Activated CD8-positive, alpha-beta memory T cell treated with anti-CD3 and anti-CD28 coated beads for 36 hours (primary cell): ENCODE data around the gene KPNA6. TPM values are rescaled to one million over a fixed set of nuclear protein-coding genes. Genes with fewer than 3 reads are reported as not detected.
"Not testable (repeated sequence)": the region's sequence is repeated elsewhere in the genome, so short reads cannot be mapped to it uniquely, and the experiment has no call there.

Source experiments
- CTCF ChIA-PET: fragments of 350-600 bp; sonication (Branson Sonifier 250); formaldehyde crosslinking; loops from one replicate; lab custom pipeline; 2021; ENCODE audit warnings: antibody characterized with exemption; lab: Charles Lee
- POLR2A ChIA-PET: fragments of 350-600 bp; sonication (Branson Sonifier 250); formaldehyde crosslinking; loops from one replicate; lab custom pipeline; 2021; ENCODE audit warnings: antibody characterized with exemption; lab: Charles Lee
- total RNA-seq, 2 experiments: library from RNA; stranded (reverse); gene quantifications; one replicate each; pipeline ENCODE4 v1.2.3, GENCODE V29; 2021

The KPNA6 gene
- total RNA-seq, 2 experiments from 2014 or later = 89.6 to 97.1 TPM

- ChIA-PET POLR2A (no interaction called here), CTCF (interaction anchor here (1.0 kb wide), 1 partner anchor 9 kb away, joined by 3 read pairs; no protein-coding TSS in a partner anchor)
Observed at GRCh38 chr1:32091591-32091990, 16.3 kb upstream of the KPNA6 start.

GRCh38 chr1:32094746-32095521 is 12.9 kb upstream of the KPNA6 start:
- CTCF ChIA-PET = no interaction called here
- POLR2A ChIA-PET = no interaction called here

- CTCF ChIA-PET = no interaction called here
- POLR2A ChIA-PET = no interaction called here
Observed at GRCh38 chr1:32099426-32099825, 8.4 kb upstream of the KPNA6 start.

GRCh38 chr1:32100359-32100758 is 7.5 kb upstream of the KPNA6 start:
- ChIA-PET POLR2A (no interaction called here), CTCF (interaction anchor here (1.3 kb wide), 1 partner anchor 8 kb away, joined by 3 read pairs; no protein-coding TSS in a partner anchor)

- ChIA-PET CTCF (interaction anchor here (1.3 kb wide), 1 partner anchor 9 kb away, joined by 3 read pairs; no protein-coding TSS in a partner anchor), POLR2A (no interaction called here)
Observed at GRCh38 chr1:32100807-32101708, 6.8 kb upstream of the KPNA6 start.

GRCh38 chr1:32104127-32104526 is 3.7 kb upstream of the KPNA6 start:
- CTCF ChIA-PET = no interaction called here
- POLR2A ChIA-PET = interaction anchor here (0.5 kb wide), 1 partner anchor 574 kb away, joined by 3 read pairs; no protein-coding TSS in a partner anchor

GRCh38 chr1:32105338-32105737 is 2.5 kb upstream of the KPNA6 start:
- CTCF ChIA-PET = no interaction called here
- POLR2A ChIA-PET = interaction anchor here (0.7 kb wide), 1 partner anchor 745 kb away, joined by 8 read pairs; no protein-coding TSS in a partner anchor

- POLR2A ChIA-PET = interaction anchor here (0.6 to 2.4 kb wide), 4 partner anchors 48 to 167 kb away, joined by 3 to 17 read pairs (median 6); partner anchors contain the start of genes LCK and TXLNA
- CTCF ChIA-PET = interaction anchor here (0.7 kb wide), 1 partner anchor 44 kb away, joined by 3 read pairs; no protein-coding TSS in a partner anchor
Observed at GRCh38 chr1:32106663-32107275, 1.1 kb upstream of the KPNA6 start.

- ChIA-PET CTCF (no interaction called here), POLR2A (no interaction called here)
Observed at GRCh38 chr1:32111040-32111623, 3.3 kb downstream of the KPNA6 start.

- POLR2A ChIA-PET = interaction anchor here (0.6 kb wide), 1 partner anchor 68 kb away, joined by 3 read pairs; no protein-coding TSS in a partner anchor
- CTCF ChIA-PET = interaction anchor here (0.6 kb wide), 1 partner anchor 9 kb away, joined by 4 read pairs; no protein-coding TSS in a partner anchor
Observed at GRCh38 chr1:32111789-32112188, 3.9 kb downstream of the KPNA6 start.

- CTCF ChIA-PET = interaction anchor here (0.6 kb wide), 1 partner anchor 122 kb away, joined by 3 read pairs; no protein-coding TSS in a partner anchor
- POLR2A ChIA-PET = no interaction called here
Observed at GRCh38 chr1:32112806-32113375, 5.0 kb downstream of the KPNA6 start.

GRCh38 chr1:32113436-32113835 is 5.6 kb downstream of the KPNA6 start:
- CTCF ChIA-PET = not testable (repeated sequence)
- POLR2A ChIA-PET = interaction anchor here (0.6 kb wide), 1 partner anchor 87 kb away, joined by 3 read pairs; no protein-coding TSS in a partner anchor

GRCh38 chr1:32114420-32114819 is 6.6 kb downstream of the KPNA6 start:
- CTCF ChIA-PET = interaction anchor here (0.7 kb wide), 1 partner anchor 22 kb away, joined by 3 read pairs; no protein-coding TSS in a partner anchor
- POLR2A ChIA-PET = interaction anchor here (0.6 kb wide), 1 partner anchor 88 kb away, joined by 3 read pairs; no protein-coding TSS in a partner anchor

GRCh38 chr1:32115496-32115895 is 7.6 kb downstream of the KPNA6 start:
- POLR2A ChIA-PET = no interaction called here
- CTCF ChIA-PET = no interaction called here

- CTCF ChIA-PET = no interaction called here
- POLR2A ChIA-PET = no interaction called here
Observed at GRCh38 chr1:32116531-32116930, 8.7 kb downstream of the KPNA6 start.

GRCh38 chr1:32122151-32122550 is 14.3 kb downstream of the KPNA6 start:
- CTCF ChIA-PET = interaction anchor here (0.7 to 0.8 kb wide), 2 partner anchors 13 to 398 kb away, joined by 5 to 7 read pairs; no protein-coding TSS in a partner anchor

GRCh38 chr1:32123361-32123760 is 15.5 kb downstream of the KPNA6 start:
- CTCF ChIA-PET, POLR2A ChIA-PET: not testable (repeated sequence)

More at GRCh38 chr1:32122151-32122550, 14.3 kb downstream of the KPNA6 start:
- POLR2A ChIA-PET = no interaction called here

- ChIA-PET POLR2A (no interaction called here), CTCF (no interaction called here)
Observed at GRCh38 chr1:32125313-32125712, 17.5 kb downstream of the KPNA6 start.
